HepG2 (cell line): ENCODE results near the gene MCU. TPM values are rescaled to one million over a fixed set of nuclear protein-coding genes. Genes with fewer than 3 reads are reported as not detected.

Source experiments
- ATAC-seq: fragments of 200-7000 bp; cut with Tn5 transposase; 3 replicates; pipeline ENCODE4 v1.9.1; 2020; ENCODE audit warnings: mild to moderate bottlenecking, moderate library complexity
- BruUV-seq: library from RNA; stranded (reverse); fragments of 400-500 nt; replicated peaks from 2 replicates; lab custom pipeline; 2021; lab: Mats Ljungman, UMichigan
- CTCF ChIA-PET: fragments of 300-600 bp; formaldehyde crosslinking; extraction: SDS; loops from one replicate; lab custom pipeline; 2021; ENCODE audit warnings: low total read pairs, inconsistent platforms, low intra/inter-chr PET ratio; lab: Yijun Ruan, JAX
- POLR2A ChIA-PET: fragments of 350-600 bp; sonication (Branson Sonifier 250); formaldehyde crosslinking; loops from one replicate; lab custom pipeline; 2020; ENCODE audit warnings: antibody characterized with exemption, inconsistent platforms; lab: Yijun Ruan, JAX
- DNase-seq: peaks from one replicate; pipeline ENCODE4 v3.0.0-alpha.2; 2015; ENCODE audit warnings: low spot score
- FAIRE-seq: peaks from 3 replicates; lab custom pipeline; 2011; peaks lifted over from hg19 to GRCh38; lab: Jason Lieb, UNC
- H2AFZ ChIP-seq: one replicate; pipeline ENCODE4 v1.6.1; 2011; ENCODE audit warnings: low read length, inconsistent platforms
- H3K27ac ChIP-seq: fragments of 300-600 bp; 3 replicates; pipeline ENCODE4 v1.8.0; 2011; ENCODE audit warnings: mixed run types, mild to moderate bottlenecking, mixed read lengths, low read length, inconsistent platforms; ENCODE audit not compliant: insufficient read depth; ENCODE audit errors: extremely low read length
- H3K27me3 ChIP-seq, 2 experiments: fragments of 200-600 bp in 1 of 2; 2 replicates in 1 of 2; 3 replicates in 1 of 2; pipeline versions ENCODE4 v1.6.0 to v1.8.0; 2011; ENCODE audit warnings: low read length in 2 of 2, mild to moderate bottlenecking in 2 of 2, moderate library complexity in 2 of 2, inconsistent platforms in 1 of 2; ENCODE audit not compliant: insufficient read depth in 2 of 2, control insufficient read depth in 1 of 2
- H3K36me3 ChIP-seq, 2 experiments: fragments of 200-600 bp in 1 of 2; replicated peaks in 1 of 2; 2 replicates in 1 of 2; 3 replicates in 1 of 2; pipeline versions ENCODE4 v1.5.1 to v1.8.0; 2011; ENCODE audit warnings: low read length in 2 of 2, inconsistent platforms in 1 of 2; ENCODE audit not compliant: insufficient read depth in 2 of 2, control insufficient read depth in 1 of 2
- H3K4me1 ChIP-seq: 2 replicates; pipeline ENCODE4 v1.5.1; 2012; ENCODE audit warnings: low read length, inconsistent platforms; ENCODE audit not compliant: insufficient read depth
- H3K4me2 ChIP-seq: 2 replicates; pipeline ENCODE4 v1.6.0; 2011; ENCODE audit warnings: low read depth, low read length, inconsistent platforms
- H3K4me3 ChIP-seq, 3 experiments: fragments of 200-600 bp in 1 of 3; sonication (generic), shearing (Covaris generic) in 1 of 3; replicated peaks in 1 of 3; 2 replicates each; pipeline ENCODE4 v1.5.1; 2011 to 2016; ENCODE audit warnings: low read length in 3 of 3, inconsistent platforms in 2 of 3, low read depth in 2 of 3, mild to moderate bottlenecking in 2 of 3, control low read depth in 1 of 3, mixed read lengths in 1 of 3; ENCODE audit not compliant: insufficient read depth in 1 of 3
- H3K79me2 ChIP-seq: one replicate; pipeline ENCODE4 v1.6.1; 2011; ENCODE audit warnings: low read length, inconsistent platforms; ENCODE audit not compliant: insufficient read depth
- H3K9ac ChIP-seq: 2 replicates; pipeline ENCODE4 v1.6.0; 2011; ENCODE audit warnings: mild to moderate bottlenecking, low read depth, low read length, inconsistent platforms; ENCODE audit not compliant: insufficient read depth
- H3K9me3 ChIP-seq: 2 replicates; pipeline ENCODE4 v1.5.1; 2012; ENCODE audit warnings: mild to moderate bottlenecking, low read length
- H4K20me1 ChIP-seq: 2 replicates; pipeline ENCODE4 v1.6.0; 2011; ENCODE audit warnings: inconsistent platforms, mild to moderate bottlenecking, low read length, moderate library complexity; ENCODE audit not compliant: insufficient read depth
- AHR ChIP-seq: IDR thresholded peaks from 2 replicates; pipeline ENCODE4 v1.6.1; 2018; ENCODE audit warnings: missing genetic modification reagents, missing compliant biosample characterization
- GPN1 ChIP-seq: sonication (generic); formaldehyde crosslinking; IDR thresholded peaks from 2 replicates; pipeline ENCODE4 v1.5.1; 2020; ENCODE audit warnings: missing genetic modification reagents, borderline replicate concordance
- HDAC1 ChIP-seq: sonication (generic); formaldehyde crosslinking; IDR thresholded peaks from 2 replicates; pipeline ENCODE4 v1.5.1; 2020; ENCODE audit warnings: mild to moderate bottlenecking, missing genetic modification reagents
- LRRFIP1 ChIP-seq: sonication (generic); formaldehyde crosslinking; conservative IDR thresholded peaks from 2 replicates; pipeline ENCODE4 v1.4.0; 2020; ENCODE audit warnings: missing genetic modification reagents
- NR2F1 ChIP-seq, 2 experiments: fragments of 450-650 bp in 1 of 2; formaldehyde crosslinking in 1 of 2; IDR thresholded peaks; 2 replicates each; pipeline versions ENCODE4 v1.5.0 to v1.6.1; 2016 to 2020; ENCODE audit warnings: mild to moderate bottlenecking in 1 of 2, missing compliant biosample characterization in 1 of 2, missing genetic modification reagents in 1 of 2, moderate library complexity in 1 of 2
- REST ChIP-seq, 2 experiments: IDR thresholded peaks; 2 replicates each; pipeline ENCODE4 v1.6.1; 2011 to 2012; ENCODE audit warnings: low read length in 2 of 2, borderline replicate concordance in 1 of 2, low read depth in 1 of 2, mild to moderate bottlenecking in 1 of 2, moderate library complexity in 1 of 2
- REXO4 ChIP-seq: sonication (generic); formaldehyde crosslinking; IDR thresholded peaks from 2 replicates; pipeline ENCODE4 v1.8.0; 2022; ENCODE audit warnings: missing genetic modification reagents, mild to moderate bottlenecking, borderline replicate concordance
- SP1 ChIP-seq, 2 experiments: fragments of 450-650 bp in 1 of 2; sonication (generic) in 1 of 2; formaldehyde crosslinking in 1 of 2; IDR thresholded peaks; 2 replicates each; pipeline versions ENCODE4 v1.4.0 to v1.6.1; 2016 to 2020; ENCODE audit warnings: missing genetic modification reagents in 1 of 2
- ZFP82 ChIP-seq: sonication (generic); formaldehyde crosslinking; IDR thresholded peaks from 2 replicates; pipeline ENCODE4 v1.5.1; 2020; ENCODE audit warnings: mild to moderate bottlenecking, missing genetic modification reagents, borderline replicate concordance
- ZFX ChIP-seq: sonication (generic); formaldehyde crosslinking; IDR thresholded peaks from 2 replicates; pipeline ENCODE4 v1.4.0; 2020; ENCODE audit warnings: mild to moderate bottlenecking, low read depth, missing genetic modification reagents, moderate library complexity
- ZNF652 ChIP-seq: IDR thresholded peaks from 2 replicates; pipeline ENCODE4 v1.6.1; 2016; ENCODE audit warnings: low read depth, borderline replicate concordance
- ZNF800 ChIP-seq: sonication (generic); formaldehyde crosslinking; IDR thresholded peaks from 2 replicates; pipeline ENCODE4 v1.4.0; 2020; ENCODE audit warnings: missing genetic modification reagents
- WGBS: methylation state at CpG from one replicate; pipeline ENCODE4 v1.1.6; 2017; ENCODE audit warnings: low lambda C conversion rate; 5-methylcytosine and 5-hydroxymethylcytosine counted together
- in situ Hi-C: cut with HindIII; loops from 2 replicates; pipeline ENCODE4 v1.10.0; 2017; ENCODE audit warnings: low pct_unique_long_range_greater_than_20kb; ENCODE audit not compliant: extremely low pct_ligation_motif_present
- intact Hi-C: fragments of 100-400 bp; cut with micrococcal nuclease; formaldehyde crosslinking; loops from one replicate; pipeline ENCODE4 v1.10.0; 2022; ENCODE audit not compliant: unreplicated experiment
- polyA plus RNA-seq, 8 experiments: library from polyadenylated mRNA; depleted of rRNA in 3 of 8; stranded (reverse) in 7 of 8; unstranded in 1 of 8; fragments of >200 nt; fragmentation: Illumina TruSeq in 4 of 8; extraction: Trizol in 4 of 8; gene quantifications; 2 replicates each; pipeline versions ENCODE4 v1.2.1 to v1.2.3, GENCODE V29; 2011 to 2016; ENCODE audit warnings: low read depth in 4 of 8, missing spikeins in 1 of 8, mixed read lengths in 1 of 8; ENCODE audit not compliant: insufficient read depth in 1 of 8
- total RNA-seq, 5 experiments: library from RNA; depleted of rRNA; stranded (reverse); fragments of >200 nt; fragmentation: Illumina TruSeq; extraction: Trizol; gene quantifications; 2 replicates each; pipeline ENCODE4 v1.2.3, GENCODE V29; 2016; ENCODE audit warnings: low read depth in 1 of 5

MCU gene
- total and polyA plus RNA-seq, 2 of the 13 experiments (the other 11 are each of a cell fraction or from before 2014, with no cell fraction given), result 25.9 to 64.5 TPM

- no peaks in the 10 kb centered on the region for H4K20me1 ChIP-seq
- no peaks in the 10 kb centered on the region for H3K36me3 ChIP-seq
- H2AFZ ChIP-seq, result no peak overlapping the region
- ATAC-seq (no peak), DNase-seq (no peak), FAIRE-seq (no peak)
- no peaks in the 10 kb centered on the region for H3K27me3 ChIP-seq
- POLR2A ChIA-PET, result interaction anchor here (1.2 kb wide), 1 partner anchor 29 kb away, joined by 3 read pairs; no protein-coding TSS in a partner anchor
- no peak overlapping the region for H3K4me3 ChIP-seq
- no peak overlapping the region for H3K27ac ChIP-seq
- H3K9me3 ChIP-seq, result no peaks in the 10 kb centered on the region
- H3K79me2 ChIP-seq, result no peaks in the 10 kb centered on the region
- in situ Hi-C loops, result no loop called here
- H3K4me2 ChIP-seq, result no peak overlapping the region
- BruUV-seq, result no TSS peak
- H3K9ac ChIP-seq, result no peak overlapping the region
- intact Hi-C loops, result no loop called here
- 63% methylated on average over 13 of the region's 13 CpGs for WGBS
- CTCF ChIA-PET, result no interaction called here
- H3K4me1 ChIP-seq, result peaks cover 6% of the 10 kb centered on the region; the same call in 1 of the 2 replicates
- TF ChIP-seq ZFX (CRISPR knock-in tag) (no peak), REST (IDR thresholded peaks at IDR 0.05; ENCODE audit: borderline replicate concordance in 1 of 2, low read depth in 1 of 2, low read length in 2 of 2) (no peak), ZNF800 (CRISPR knock-in tag) (no peak), REXO4 (CRISPR knock-in tag) (no peak), SP1 (IDR thresholded peaks at IDR 0.05) (no peak), SP1 (CRISPR knock-in tag; IDR thresholded peaks at IDR 0.05) (no peak), ZNF652 (no peak), AHR (CRISPR knock-in tag) (no peak), NR2F1 (CRISPR knock-in tag; IDR thresholded peaks at IDR 0.05) (no peak), HDAC1 (CRISPR knock-in tag) (no peak), GPN1 (CRISPR knock-in tag) (no peak), ZFP82 (CRISPR knock-in tag) (no peak), LRRFIP1 (CRISPR knock-in tag) (no peak)
Measured at GRCh38 chr10:72924351-72924750, 232.4 kb downstream of the MCU start.
